ENCODE data around the gene CHST1. TPM values are rescaled to one million over a fixed set of nuclear protein-coding genes. Genes with fewer than 3 reads are reported as not detected.

The CHST1 gene
- polyA plus RNA-seq, 2 of the 4 experiments (the other 2 are of a cell fraction) = 0.40 to 0.89 TPM

- 31% methylated on average over 8 of the region's 8 CpGs for WGBS (ENCODE audit: missing lambda C conversion rate)
- Histone ChIP-seq H3K4me2 (no peak overlapping the region), H3K27ac (no peak overlapping the region), H3K9me3 (no peaks in the 10 kb centered on the region), H3K4me1 (no peaks in the 10 kb centered on the region), H3K4me3 (no peak overlapping the region)
- TF ChIP-seq E2F6 (IDR thresholded peaks at IDR 0.05; ENCODE audit: borderline replicate concordance, low read depth) (no peak), ZSCAN20 (CRISPR knock-in tag; IDR thresholded peaks at IDR 0.05) (no peak), EHF (CRISPR knock-in tag; IDR thresholded peaks at IDR 0.05) (no peak), FOXS1 (CRISPR knock-in tag; IDR thresholded peaks at IDR 0.05) (no peak), MAFK (IDR thresholded peaks at IDR 0.05; ENCODE audit: partially characterized antibody) (no peak), RCOR1 (IDR thresholded peaks at IDR 0.05; ENCODE audit: low read depth, low read length) (no peak), CHD2 (IDR thresholded peaks at IDR 0.05; ENCODE audit: low read length, partially characterized antibody) (no peak), ZNF302 (CRISPR knock-in tag; IDR thresholded peaks at IDR 0.05) (no peak), NFE2L2 (conservative IDR thresholded peaks at IDR 0.05; ENCODE audit: low read length) (no peak), POLR2AphosphoS2 (conservative IDR thresholded peaks at IDR 0.05; ENCODE audit: low read length) (no peak), KDM1A (IDR thresholded peaks at IDR 0.05; ENCODE audit: low read depth) (no peak), KDM5A (IDR thresholded peaks at IDR 0.05) (no peak), GATA3 (IDR thresholded peaks at IDR 0.05; ENCODE audit: borderline replicate concordance) (no peak), RARB (CRISPR knock-in tag; IDR thresholded peaks at IDR 0.05) (no peak), BCL3 (IDR thresholded peaks at IDR 0.05) (no peak), RNF2 (IDR thresholded peaks at IDR 0.05; ENCODE audit: borderline replicate concordance, low read depth) (no peak)
- FAIRE-seq (no peak), DNase-seq (ENCODE audit: low read depth in 1 of 2, low spot score in 1 of 2) (no peak), ATAC-seq (no peak)
- CTCF ChIA-PET = interaction anchor here (1.3 to 1.6 kb wide), 3 partner anchors 9 to 88 kb away, joined by 3 to 7 read pairs (median 3); no protein-coding TSS in a partner anchor
- POLR2A ChIA-PET = no interaction called here
Measured at GRCh38 chr11:45683271-45684058, 18.0 kb upstream of the CHST1 start.

GRCh38 chr11:45679806-45680205, 14.4 kb upstream of the CHST1 start:
- no peak overlapping the region for H3K27ac ChIP-seq
- CTCF ChIA-PET = interaction anchor here (1.0 to 2.1 kb wide), 3 partner anchors 25 to 308 kb away, joined by 3 to 11 read pairs (median 4); no protein-coding TSS in a partner anchor
- no peak for DNase-seq (ENCODE audit: low read depth in 1 of 2, low spot score in 1 of 2)
- 47% methylated on average over 7 of the region's 7 CpGs for WGBS (ENCODE audit: missing lambda C conversion rate)
- POLR2A ChIA-PET = no interaction called here
- H3K4me1 ChIP-seq = no peaks in the 10 kb centered on the region
- TF ChIP-seq EHF (CRISPR knock-in tag; IDR thresholded peaks at IDR 0.05) = no peak
- no peak for TF ChIP-seq HDAC2 (IDR thresholded peaks at IDR 0.05)
- no peak for TF ChIP-seq RCOR1 (IDR thresholded peaks at IDR 0.05; ENCODE audit: low read depth, low read length)
- TF ChIP-seq ESRRA (IDR thresholded peaks at IDR 0.05; ENCODE audit: borderline replicate concordance, low read length) = no peak
- no peak for TF ChIP-seq CHD4 (IDR thresholded peaks at IDR 0.05; ENCODE audit: borderline replicate concordance)
- TF ChIP-seq TFCP2L1 (CRISPR knock-in tag; IDR thresholded peaks at IDR 0.05) = no peak
- TF ChIP-seq CTCF (IDR thresholded peaks at IDR 0.05) = no peak
- no peak for TF ChIP-seq KDM1A (IDR thresholded peaks at IDR 0.05; ENCODE audit: low read depth)
- TF ChIP-seq FOXS1 (CRISPR knock-in tag; IDR thresholded peaks at IDR 0.05) = no peak
- no peak for TF ChIP-seq BHLHE40 (IDR thresholded peaks at IDR 0.05; ENCODE audit: low read depth, low read length)
- TF ChIP-seq REST (IDR thresholded peaks at IDR 0.05) = no peak
- TF ChIP-seq ZFP36 (IDR thresholded peaks at IDR 0.05; ENCODE audit: borderline replicate concordance, partially characterized antibody) = no peak
- TF ChIP-seq CBX8 (IDR thresholded peaks at IDR 0.05) = no peak
- TF ChIP-seq ZSCAN20 (CRISPR knock-in tag; IDR thresholded peaks at IDR 0.05) = no peak
- TF ChIP-seq BCL3 (IDR thresholded peaks at IDR 0.05) = no peak
- no peak for TF ChIP-seq ZNF302 (CRISPR knock-in tag; IDR thresholded peaks at IDR 0.05)
- H3K9me3 ChIP-seq = no peaks in the 10 kb centered on the region
- H3K4me3 ChIP-seq = no peak overlapping the region
- no peak for FAIRE-seq
- H3K4me2 ChIP-seq = no peak overlapping the region
- no peak for ATAC-seq
